ENCODE measurements around the gene NEDD4L. TPM values are rescaled to one million over a fixed set of nuclear protein-coding genes. Genes with fewer than 3 reads are reported as not detected.

NEDD4L gene
- total RNA-seq, 4 donors from 2014 or later, result 22.7 to 39.9 (median 34.7) TPM

- TF ChIP-seq CTCF (IDR thresholded peaks at IDR 0.05) (no peak), POLR2A (IDR thresholded peaks at IDR 0.05; ENCODE audit: low read depth) (no peak), EP300 (IDR thresholded peaks at IDR 0.05) (no peak), POLR2AphosphoS5 (IDR thresholded peaks at IDR 0.05) (no peak)
- intact Hi-C loops (cut with DNase I), result no loop called here
- WGBS, result 82% methylated on average over 11 of the region's 11 CpGs
- Histone ChIP-seq H3K27ac (replicated peaks in 1 of 4) (no peak overlapping the region), H3K4me3 (no peak overlapping the region), H3K36me3 (no peaks in the 10 kb centered on the region), H3K9me3 (no peaks in the 10 kb centered on the region), H3K27me3 (no peaks in the 10 kb centered on the region), H3K4me1 (peaks cover 0 to 9% (median 0%) of the 10 kb centered on the region in 4 donors)
- no peak for DNase-seq (ENCODE audit: extremely low spot score)
Observed at GRCh38 chr18:58446391-58447060, 402.5 kb downstream of the NEDD4L start.

- 72% methylated on average over 9 of the region's 9 CpGs for WGBS
- Histone ChIP-seq H3K9me3 (no peaks in the 10 kb centered on the region), H3K4me3 (no peak overlapping the region), H3K36me3 (no peaks in the 10 kb centered on the region), H3K4me1 (peaks cover 0 to 9% (median 0%) of the 10 kb centered on the region in 4 donors), H3K27ac (replicated peaks in 1 of 4) (no peak overlapping the region), H3K27me3 (no peaks in the 10 kb centered on the region)
- DNase-seq (ENCODE audit: extremely low spot score), result no peak
- intact Hi-C loops (cut with DNase I), result no loop called here
- no peak for TF ChIP-seq POLR2A (IDR thresholded peaks at IDR 0.05; ENCODE audit: low read depth)
- TF ChIP-seq CTCF (IDR thresholded peaks at IDR 0.05), result no peak
- TF ChIP-seq EP300 (IDR thresholded peaks at IDR 0.05), result no peak
- no peak for TF ChIP-seq POLR2AphosphoS5 (IDR thresholded peaks at IDR 0.05)
Observed at GRCh38 chr18:58447402-58448095, 403.5 kb downstream of the NEDD4L start.

- Histone ChIP-seq H3K27me3 (no peaks in the 10 kb centered on the region), H3K36me3 (no peaks in the 10 kb centered on the region), H3K4me1 (peaks cover 0 to 9% (median 0%) of the 10 kb centered on the region in 4 donors), H3K9me3 (no peaks in the 10 kb centered on the region), H3K4me3 (no peak overlapping the region), H3K27ac (replicated peaks in 1 of 4) (no peak overlapping the region)
- WGBS, result 90% methylated on average over 3 of the region's 5 CpGs
- intact Hi-C loops (cut with DNase I), result no loop called here
- DNase-seq (ENCODE audit: extremely low spot score), result no peak
- TF ChIP-seq POLR2AphosphoS5 (IDR thresholded peaks at IDR 0.05), result no peak
- no peak for TF ChIP-seq POLR2A (IDR thresholded peaks at IDR 0.05; ENCODE audit: low read depth)
- TF ChIP-seq EP300 (IDR thresholded peaks at IDR 0.05), result no peak
- no peak for TF ChIP-seq CTCF (IDR thresholded peaks at IDR 0.05)
Observed at GRCh38 chr18:58449464-58449863, 405.4 kb downstream of the NEDD4L start.

Small RNA genes within 50 kb of the gene (small RNA-seq; reads per million reads assigned to genes)
- 0 reads per million in 3 donors for gene HMGN1P30
- gene MIR3591, result 0 reads per million in 3 donors

Other genes with a start within 250 kb of the NEDD4L start
- 10 to 100 TPM; 18.3 to 21.9 (median 19.6) TPM for gene ATP8B1, start 240.9 kb upstream of the NEDD4L start, total RNA-seq

All from esophagus muscularis mucosa (tissue), 4 donors.